Activated CD8-positive, alpha-beta memory T cell treated with anti-CD3 and anti-CD28 coated beads for 24 hours (primary cell): Measurements from ENCODE around the gene MKNK1.

Source experiments
- DNase-seq: peaks from one replicate; pipeline ENCODE4 v3.0.0-alpha.2; 2020

The MKNK1 gene

GRCh38 chr1:46520063-46520911, 83.8 kb downstream of the MKNK1 start:
- DNase-seq: no peak

GRCh38 chr1:46519209-46519608, 84.9 kb downstream of the MKNK1 start:
- no peak for DNase-seq

DNA sequence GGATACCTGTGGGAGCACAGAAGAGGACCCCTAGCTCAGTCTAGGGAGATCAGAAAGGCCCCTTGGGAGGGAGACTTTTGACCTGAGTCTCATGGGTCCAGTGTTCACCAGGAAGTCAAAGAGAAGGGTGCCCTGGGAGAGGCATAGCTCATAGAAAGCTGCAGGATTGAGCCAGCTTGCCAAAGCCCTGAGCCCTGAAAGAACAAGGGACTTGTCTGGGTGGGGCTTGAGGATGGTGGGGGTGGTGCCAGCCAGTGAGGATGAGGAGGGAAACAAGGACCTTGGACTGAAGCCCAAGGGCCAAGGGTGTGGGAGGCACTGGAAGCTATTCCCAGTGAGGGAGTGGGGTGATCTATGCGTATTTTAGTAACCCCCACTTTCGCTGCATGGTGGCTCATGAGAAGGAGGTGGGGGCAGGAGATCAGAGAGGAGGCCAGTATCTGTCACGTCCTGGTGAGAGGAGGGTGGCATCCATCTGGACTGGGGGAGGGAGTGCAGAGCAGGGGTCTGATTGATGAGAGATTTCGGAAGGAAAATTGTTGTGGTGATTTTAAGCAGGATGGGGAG, 86.1 kb downstream of the MKNK1 start:
- DNase-seq: no peak

DNA sequence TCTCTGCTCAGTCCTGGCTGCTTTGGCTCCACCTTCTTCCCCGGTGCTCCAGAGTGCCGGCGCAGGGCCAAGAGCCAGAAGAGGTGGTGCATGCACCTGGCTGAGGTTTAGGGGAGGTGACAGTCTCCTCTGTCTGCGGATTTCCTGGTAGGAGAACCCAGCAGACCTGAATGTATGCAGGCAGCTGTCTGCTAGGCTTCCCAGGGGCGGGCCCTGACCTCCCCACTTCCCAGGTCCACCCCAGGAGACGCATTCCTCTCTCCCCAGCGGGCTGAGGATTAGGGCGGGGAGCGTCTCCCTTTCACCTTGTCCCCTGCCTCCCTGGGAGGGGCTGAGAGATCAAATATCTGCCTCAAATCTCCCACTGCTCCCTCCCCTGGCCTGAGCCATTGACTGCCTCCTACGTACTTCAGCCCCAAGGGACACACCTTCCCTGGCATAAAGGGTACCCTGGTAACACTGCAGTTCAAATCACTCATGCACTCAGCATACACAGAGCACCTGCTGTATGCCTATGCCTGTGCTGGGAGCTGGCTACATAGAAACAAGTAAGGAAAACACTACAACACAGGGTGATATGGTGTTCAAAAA, 87.0 kb downstream of the MKNK1 start:
- DNase-seq: no peak

DNA sequence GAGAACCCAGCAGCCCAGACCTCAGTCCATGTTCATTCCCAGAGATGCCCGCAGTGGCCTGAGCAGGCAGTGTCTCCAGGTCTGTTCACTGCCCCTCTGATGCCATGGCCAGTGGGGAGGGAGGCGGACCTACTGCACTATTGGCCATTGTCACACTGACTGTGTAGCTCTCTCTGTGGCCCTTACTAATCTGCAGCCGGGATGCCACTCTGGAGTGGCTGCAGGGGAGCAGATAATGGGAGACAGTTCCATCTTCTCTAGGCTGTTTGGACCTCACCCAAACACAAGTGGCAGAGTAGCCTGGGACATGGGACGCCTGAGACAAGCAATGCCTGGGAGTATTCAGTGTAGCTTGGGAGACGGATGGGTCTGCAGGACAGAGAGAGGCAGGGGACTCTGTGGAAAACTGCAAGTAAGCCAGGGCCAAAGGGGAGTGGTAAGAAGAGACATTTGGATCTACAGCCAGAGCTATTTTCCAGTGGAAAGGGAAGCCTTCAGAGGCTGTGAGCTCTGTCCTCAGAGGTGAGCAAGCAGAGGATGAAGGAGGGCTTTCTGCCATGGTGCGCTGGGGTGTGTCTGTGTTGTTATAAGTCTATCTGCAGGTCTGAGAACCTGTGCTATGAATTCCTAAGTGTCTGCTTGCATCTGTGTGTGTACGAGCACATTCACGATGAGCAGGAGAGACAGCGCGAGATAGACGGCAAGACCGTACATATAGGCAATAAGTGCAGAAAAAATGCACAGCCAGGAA, 87.7 kb downstream of the MKNK1 start:
- no peak for DNase-seq

- no peak for DNase-seq
Measured at GRCh38 chr1:46515576-46515975, 88.5 kb downstream of the MKNK1 start.

GRCh38 chr1:46513536-46513935, 90.5 kb downstream of the MKNK1 start:
- no peak for DNase-seq

DNA sequence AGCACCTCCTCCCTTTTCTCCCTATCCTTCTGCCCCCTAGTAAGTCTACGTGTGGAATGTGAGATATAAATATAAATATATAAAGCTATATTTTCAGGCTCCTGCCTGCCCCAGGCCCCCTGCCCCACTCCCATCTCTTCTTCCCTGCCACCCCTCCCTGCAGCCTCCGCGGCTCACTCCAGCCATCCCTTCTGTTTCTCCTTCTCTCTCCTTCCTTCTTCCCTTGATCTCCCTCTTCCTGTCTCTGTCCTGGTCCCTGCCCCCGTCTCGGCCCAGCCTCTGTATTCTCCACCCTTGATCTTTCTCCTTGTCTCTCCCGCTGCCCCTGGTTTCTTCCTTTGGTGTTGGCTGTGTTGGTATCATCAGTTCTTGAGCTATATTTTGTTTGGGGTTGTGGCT, 91.3 kb downstream of the MKNK1 start:
- DNase-seq: no peak

DNA sequence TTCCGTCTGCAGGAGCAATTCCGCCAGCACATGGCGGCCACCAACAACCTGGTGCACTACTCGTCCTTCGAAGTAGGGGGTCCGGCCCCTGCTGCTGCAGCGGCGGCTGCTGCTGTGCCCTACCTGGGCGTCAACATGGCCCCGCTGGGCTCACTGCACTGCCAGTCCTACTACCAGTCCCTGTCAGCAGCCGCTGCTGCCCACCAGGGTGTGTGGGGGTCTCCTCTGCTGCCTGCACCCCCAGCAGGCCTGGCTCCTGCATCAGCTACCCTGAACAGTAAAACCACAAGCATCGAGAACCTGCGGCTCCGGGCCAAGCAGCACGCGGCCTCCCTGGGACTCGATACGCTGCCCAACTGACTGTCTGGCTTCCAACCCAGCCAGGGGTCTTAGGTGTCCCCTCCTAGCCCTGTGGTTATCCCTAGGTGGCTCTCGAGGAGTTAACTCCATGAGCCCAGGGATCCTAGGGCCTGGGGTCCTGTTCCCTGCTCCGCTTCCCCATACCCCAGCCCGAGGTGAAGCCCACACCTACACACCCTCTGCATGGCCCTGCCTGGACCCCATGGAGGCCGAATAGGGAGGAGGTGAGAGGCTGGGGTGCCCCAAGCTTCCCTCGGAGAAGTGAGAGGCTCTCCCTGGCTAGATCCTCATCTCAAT, 91.8 kb downstream of the MKNK1 start:
- DNase-seq: no peak

DNA sequence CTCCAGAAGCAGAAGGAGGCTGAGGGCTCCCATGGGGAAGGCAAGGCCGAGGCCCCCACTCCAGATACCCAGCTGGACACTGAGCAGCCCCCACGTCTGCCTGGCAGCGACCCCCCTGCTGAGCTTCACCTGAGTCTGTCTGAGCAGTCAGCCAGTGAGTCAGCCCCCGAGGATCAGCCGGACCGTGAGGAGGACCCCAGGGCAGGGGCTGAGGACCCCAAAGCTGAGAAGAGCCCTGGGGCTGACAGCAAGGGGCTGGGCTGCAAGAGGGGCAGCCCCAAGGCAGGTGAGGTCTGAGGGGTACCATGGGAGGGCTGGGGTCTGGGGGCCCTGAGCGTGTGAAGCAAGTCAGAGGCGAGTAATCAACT, 93.1 kb downstream of the MKNK1 start:
- DNase-seq: no peak

- DNase-seq: no peak
Measured at GRCh38 chr1:46510341-46510997, 93.6 kb downstream of the MKNK1 start.

DNA sequence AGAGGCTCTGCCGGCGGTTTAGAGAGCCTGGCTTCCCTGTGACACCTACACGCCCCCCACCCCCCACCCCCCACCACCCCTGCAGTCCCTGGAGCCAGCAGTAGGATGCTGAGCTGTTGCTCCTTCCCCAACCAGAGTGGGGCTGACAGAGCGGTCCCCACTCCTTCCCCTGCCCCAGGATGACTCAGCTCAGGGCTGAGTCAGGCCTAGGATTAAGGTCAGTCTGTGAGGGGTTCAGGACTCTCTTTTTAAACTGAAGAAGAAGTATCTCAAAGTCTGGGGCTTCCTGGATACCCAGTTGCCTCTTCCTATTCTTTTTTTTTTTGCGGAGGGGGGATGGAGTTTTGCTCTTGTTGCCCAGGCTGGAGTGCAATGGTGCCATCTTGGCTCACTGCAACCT, 95.3 kb downstream of the MKNK1 start:
- DNase-seq: no peak
